ENCODE results near the gene RAB20. TPM values are rescaled to one million over a fixed set of nuclear protein-coding genes. Genes with fewer than 3 reads are reported as not detected.
A peak's percentile ranks its signal among the peaks of the same experiment; 100 is the strongest.
"Not testable (repeated sequence)": the region's sequence is repeated elsewhere in the genome, so short reads cannot be mapped to it uniquely, and the experiment has no call there.

The RAB20 gene, protein sequence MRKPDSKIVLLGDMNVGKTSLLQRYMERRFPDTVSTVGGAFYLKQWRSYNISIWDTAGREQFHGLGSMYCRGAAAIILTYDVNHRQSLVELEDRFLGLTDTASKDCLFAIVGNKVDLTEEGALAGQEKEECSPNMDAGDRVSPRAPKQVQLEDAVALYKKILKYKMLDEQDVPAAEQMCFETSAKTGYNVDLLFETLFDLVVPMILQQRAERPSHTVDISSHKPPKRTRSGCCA
- 145 and 147 TPM in 2 replicates for total RNA-seq (2014; rRNA removed; shearing (Covaris generic))

- peak; percentile 87 for DNase-seq (ENCODE audit: low spot score)
Measured at GRCh38 chr13:110561344-110562035, at the start of gene RAB20. Gene RAB20, minus strand, starts transcription at chr13:110561722. Its CDS starts 203 bp downstream, at chr13:110561519.

- DNase-seq (ENCODE audit: low spot score): no peak
Measured at GRCh38 chr13:110610955-110611595, 49.6 kb upstream of the RAB20 start.

DNA sequence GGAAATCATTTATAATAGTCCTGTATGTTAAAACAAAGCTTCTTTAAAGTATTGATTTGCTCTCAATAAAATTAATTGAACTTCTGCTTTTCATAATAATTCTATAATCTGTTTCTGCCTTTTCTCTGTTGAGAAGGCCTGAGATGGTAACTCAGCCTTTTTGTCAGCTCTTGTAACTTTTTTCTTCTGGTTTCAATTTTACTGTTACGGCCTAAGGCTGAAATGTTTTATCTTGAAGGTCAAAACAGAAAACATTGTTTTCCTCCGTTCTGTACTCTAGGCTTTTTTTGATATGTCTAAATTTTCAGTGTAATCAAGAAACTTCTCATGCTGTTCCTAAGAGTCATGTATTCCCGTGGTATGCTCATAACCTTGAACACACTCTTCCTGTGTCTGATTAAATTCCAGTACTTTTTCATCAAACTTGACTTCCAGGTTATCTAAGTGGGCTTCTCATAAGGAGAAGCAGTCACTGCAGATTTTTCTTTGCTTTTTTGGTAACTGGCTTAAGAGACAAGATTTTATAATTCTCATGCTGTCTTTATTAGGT, 46.2 kb upstream of the RAB20 start:
- DNase-seq (ENCODE audit: low spot score): no peak

DNA sequence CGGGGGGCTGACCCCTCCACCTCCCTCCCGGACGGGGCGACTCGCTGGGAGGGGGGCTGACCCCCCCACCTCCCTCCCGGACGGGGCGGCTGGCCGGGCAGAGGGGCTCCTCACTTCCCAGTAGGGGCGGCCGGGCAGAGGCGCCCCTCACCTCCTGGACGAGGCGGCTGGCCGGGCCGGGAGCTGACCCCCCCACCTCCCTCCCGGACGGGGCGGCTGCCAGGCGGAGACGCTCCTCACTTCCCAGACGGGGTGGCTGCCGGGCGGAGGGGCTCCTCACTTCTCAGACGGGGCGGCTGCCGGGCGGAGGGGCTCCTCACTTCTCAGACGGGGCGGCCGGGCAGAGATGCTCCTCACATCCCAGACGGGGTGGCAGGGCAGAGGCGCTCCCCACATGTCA, 44.8 kb upstream of the RAB20 start:
- DNase-seq (ENCODE audit: low spot score): not testable (repeated sequence)

- no peak for DNase-seq (ENCODE audit: low spot score)
Measured at GRCh38 chr13:110605132-110605531, 43.6 kb upstream of the RAB20 start.

GRCh38 chr13:110600980-110601379, 39.5 kb upstream of the RAB20 start:
- no peak for DNase-seq (ENCODE audit: low spot score)

- peak; percentile 41 for DNase-seq (ENCODE audit: low spot score)
Measured at GRCh38 chr13:110600261-110600819, 38.8 kb upstream of the RAB20 start.

DNA sequence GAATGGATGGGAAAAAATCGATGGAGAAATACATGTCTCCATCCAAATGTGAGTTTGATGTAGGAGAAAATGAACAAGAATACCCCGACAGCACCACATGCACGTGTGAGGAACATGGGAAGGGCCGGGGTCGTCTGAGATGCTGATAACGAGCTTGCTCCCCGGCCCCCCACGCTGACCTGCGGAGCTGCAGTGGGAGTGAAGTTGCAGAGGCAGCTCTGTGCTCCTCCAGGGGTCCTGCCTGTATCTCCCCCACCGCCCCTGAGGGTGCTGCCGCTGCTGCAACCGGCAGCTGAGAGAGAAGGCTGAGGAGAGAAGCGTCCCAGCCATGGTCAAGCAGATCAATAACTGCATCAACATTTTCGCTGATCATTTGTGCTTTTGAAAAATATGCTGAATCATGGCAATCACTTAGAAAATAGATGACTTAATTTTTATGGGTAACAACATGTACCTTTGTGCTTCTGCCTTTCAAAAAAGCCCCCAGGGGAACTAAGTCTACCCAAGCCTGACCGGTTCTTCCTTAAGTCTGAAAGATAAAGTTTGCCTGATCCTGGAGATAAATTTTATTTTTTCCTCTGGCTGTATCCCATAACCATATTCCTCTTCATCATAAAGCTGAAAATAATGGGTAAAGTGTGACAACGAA, 35.6 kb upstream of the RAB20 start:
- no peak for DNase-seq (ENCODE audit: low spot score)

DNA sequence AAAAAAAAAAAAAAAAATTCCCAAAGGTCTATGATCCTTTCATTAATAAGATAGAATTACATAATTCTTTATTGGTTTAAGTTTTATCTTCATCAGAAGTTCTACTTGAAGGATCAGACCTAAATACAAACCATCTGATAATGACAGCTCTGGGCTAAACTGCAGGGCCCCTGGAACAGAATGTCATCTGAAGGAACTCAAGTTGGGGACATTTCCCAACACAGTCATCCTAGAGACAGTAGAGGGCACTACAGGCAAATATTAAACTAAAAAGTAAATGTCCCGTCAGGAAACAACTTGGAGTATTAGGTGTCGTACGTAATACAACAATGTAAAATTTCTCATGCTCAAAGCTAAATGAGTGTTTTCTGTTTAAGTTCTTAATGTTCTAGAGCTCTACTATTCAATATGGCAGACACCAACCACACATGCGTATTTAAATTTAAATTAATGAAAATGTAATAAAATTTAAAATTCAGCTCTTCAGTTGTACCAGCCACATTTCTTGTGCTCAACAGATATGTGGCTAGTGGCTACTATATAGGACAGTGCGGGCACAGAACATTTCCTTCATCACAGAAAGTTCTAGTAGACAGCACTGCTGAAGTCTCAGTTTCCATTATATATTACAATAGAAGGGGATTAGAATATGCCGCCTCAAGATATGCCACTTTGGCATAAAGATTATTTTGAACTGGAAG, 32.1 kb upstream of the RAB20 start:
- peak; percentile 83 for DNase-seq (ENCODE audit: low spot score)

DNA sequence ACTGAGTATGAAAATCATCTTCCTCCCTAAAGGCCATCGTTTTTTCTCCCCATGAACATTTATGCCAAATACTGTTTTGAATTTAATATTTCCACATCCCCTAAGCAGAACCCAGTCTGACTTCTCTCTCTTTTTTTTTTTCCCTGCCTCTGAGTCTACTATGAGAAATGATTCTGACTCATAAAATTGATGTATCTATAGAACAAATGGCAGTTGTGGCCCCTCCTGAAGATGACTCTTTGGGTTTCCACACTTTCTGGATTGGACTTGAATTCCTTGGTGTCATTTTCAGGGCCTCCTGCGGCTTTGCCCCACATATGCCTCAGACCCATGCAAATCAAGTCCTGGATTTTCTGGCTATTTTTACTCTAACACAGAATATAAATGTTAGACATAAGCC, 31.1 kb upstream of the RAB20 start:
- no peak for DNase-seq (ENCODE audit: low spot score)

DNA sequence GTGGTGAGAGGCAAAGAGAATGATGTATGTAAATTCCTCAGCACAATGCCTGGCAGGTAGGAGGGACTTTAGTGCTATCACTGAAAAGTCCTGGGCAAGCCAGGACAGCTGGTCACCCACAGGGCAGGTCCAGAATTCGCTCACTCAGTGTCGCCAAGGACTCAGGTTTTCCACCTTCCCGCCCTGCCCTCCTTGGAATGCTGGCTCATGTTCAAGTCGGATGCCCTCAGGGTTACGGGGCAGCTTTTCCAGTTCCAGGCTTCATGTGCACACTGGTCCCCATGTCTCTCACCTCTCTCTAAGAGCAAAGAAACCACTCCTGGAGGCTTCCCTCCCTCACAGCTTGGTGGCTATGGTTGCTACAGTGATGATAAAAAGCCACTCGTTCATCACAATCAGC, 29.1 kb upstream of the RAB20 start:
- DNase-seq (ENCODE audit: low spot score): peak; percentile 71

GRCh38 chr13:110589793-110590390, 28.4 kb upstream of the RAB20 start:
- DNase-seq (ENCODE audit: low spot score): no peak

DNA sequence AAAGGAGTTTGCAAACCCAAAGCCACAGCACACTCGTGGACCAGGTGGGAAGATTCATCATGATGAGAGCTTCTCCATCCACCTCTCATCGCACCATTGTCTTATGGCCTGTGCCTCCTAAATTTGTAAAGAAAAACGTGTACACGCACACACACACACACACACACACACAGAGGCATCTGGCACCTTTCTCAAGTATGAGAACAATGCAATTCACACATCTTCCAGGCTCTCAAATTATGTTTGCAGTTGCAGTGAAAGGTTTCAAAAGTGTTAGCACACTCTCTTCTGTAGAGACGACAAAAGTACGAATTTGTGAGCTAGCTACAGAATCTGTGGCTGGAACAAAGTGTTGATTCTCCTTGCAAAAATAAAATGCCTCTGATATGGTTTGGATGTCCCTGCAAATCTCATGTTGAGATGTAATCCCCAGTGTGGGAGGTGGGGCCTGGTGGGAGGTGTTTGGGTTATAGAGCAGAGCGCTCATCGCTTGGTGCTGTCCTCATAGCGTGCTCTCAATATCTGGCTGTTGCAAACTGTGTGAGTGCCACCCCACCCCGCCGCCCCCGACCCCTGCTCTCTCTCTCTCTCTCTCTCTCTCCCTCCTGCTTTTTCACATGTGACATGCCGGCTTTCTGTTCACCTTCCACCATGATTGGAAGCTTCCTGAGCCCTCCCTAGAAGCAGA, 21.8 kb upstream of the RAB20 start:
- DNase-seq (ENCODE audit: low spot score): no peak

- no peak for DNase-seq (ENCODE audit: low spot score)
Measured at GRCh38 chr13:110582421-110582954, 21.0 kb upstream of the RAB20 start.

GRCh38 chr13:110581506-110582185, 20.1 kb upstream of the RAB20 start:
- DNase-seq (ENCODE audit: low spot score): no peak

DNA sequence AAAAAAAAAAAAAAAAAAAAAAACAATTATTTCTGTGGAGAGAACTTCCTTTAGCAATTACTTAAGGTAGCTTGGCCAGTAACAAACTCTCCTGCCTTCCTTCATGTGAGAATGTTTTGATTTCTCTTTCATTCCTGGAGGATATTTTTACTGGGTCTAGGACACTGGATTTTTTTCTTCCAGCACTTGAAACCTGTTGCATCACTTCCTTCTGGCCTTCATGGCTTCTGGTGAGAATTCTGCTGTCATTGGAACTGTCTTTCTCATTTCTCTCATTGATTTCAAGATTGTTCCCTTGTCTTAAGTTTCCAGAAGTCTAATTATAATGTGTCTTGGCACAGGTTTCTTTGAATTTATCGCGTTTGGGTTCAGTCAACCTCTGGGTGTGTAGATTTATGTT, 19.3 kb upstream of the RAB20 start:
- DNase-seq (ENCODE audit: low spot score): no peak

DNA sequence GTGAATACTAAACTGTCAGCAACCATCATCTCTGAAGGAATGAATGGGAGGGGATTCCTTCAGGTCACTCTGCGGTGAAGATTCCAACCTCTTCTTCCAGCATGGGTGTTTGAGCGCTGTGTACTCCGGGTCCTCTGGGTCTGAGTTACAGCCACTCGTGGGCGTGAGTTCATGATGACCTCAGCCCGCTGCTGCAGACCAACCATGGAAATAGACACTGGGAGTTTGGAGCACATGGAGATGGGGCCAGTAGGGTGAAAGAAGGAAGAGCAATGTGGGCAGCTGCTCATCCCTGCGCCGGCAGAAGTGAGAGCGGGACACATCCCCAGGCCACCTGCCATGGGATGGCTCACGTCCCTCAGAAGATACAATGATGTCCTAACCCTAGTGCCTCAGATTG, 16.8 kb upstream of the RAB20 start:
- DNase-seq (ENCODE audit: low spot score): no peak

- DNase-seq (ENCODE audit: low spot score): peak; percentile 55
Measured at GRCh38 chr13:110576736-110577476, 15.4 kb upstream of the RAB20 start.

DNA sequence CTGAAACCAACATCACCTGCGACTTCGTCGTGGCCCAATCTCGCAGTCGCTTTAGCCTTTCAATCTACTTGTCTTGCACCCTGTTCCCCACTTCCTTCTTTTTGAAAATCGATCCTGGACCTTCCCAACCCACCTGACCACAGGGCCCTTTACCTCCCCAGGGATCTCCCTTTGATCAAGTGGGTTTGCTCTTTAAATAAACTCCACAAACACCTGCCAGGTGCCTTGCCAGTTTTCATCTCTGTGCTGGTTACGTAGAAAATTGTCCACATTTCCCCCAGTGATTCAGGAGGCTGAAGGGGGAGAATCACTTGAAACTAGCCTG, 14.5 kb upstream of the RAB20 start:
- DNase-seq (ENCODE audit: low spot score): no peak
